Lower lobe of right lung (tissue), 2 donors: ENCODE results near the gene MIPOL1. TPM values are rescaled to one million over a fixed set of nuclear protein-coding genes. Genes with fewer than 3 reads are reported as not detected.

Experiments
- ATAC-seq, 2 donors: fragments of 200-7000 bp; cut with Tn5 transposase; one replicate each; pipeline ENCODE4 v1.9.1; 2020 to 2022; ENCODE audit warnings: mild to moderate bottlenecking in 2 of 2, moderate library complexity in 2 of 2
- DNase-seq: peaks from one replicate; pipeline ENCODE4 v3.0.0-alpha.2; 2020
- H3K27ac ChIP-seq: fragments of 200-600 bp; one replicate; pipeline ENCODE4 v1.8.0; 2022
- H3K27me3 ChIP-seq: fragments of 200-600 bp; one replicate; pipeline ENCODE4 v1.8.0; 2022; ENCODE audit warnings: low read depth
- H3K36me3 ChIP-seq: fragments of 200-600 bp; one replicate; pipeline ENCODE4 v1.8.0; 2022; ENCODE audit warnings: mild to moderate bottlenecking
- H3K4me1 ChIP-seq: fragments of 200-600 bp; one replicate; pipeline ENCODE4 v1.8.0; 2022
- H3K4me3 ChIP-seq: fragments of 200-600 bp; one replicate; pipeline ENCODE4 v1.8.0; 2022; ENCODE audit warnings: mild to moderate bottlenecking
- H3K9me3 ChIP-seq: fragments of 200-600 bp; one replicate; pipeline ENCODE4 v1.8.0; 2022
- intact Hi-C: fragments of 100-400 bp; cut with DNase I; formaldehyde crosslinking; loops from one replicate; pipeline ENCODE4 v1.11.0; 2022
- total RNA-seq: library from RNA; stranded (reverse); fragmentation: NEBNext Ultra II Directional; extraction: Animal tissue kit (Norgen Biotek cat#: 25700); gene quantifications from one replicate; pipeline ENCODE4 v1.2.1, GENCODE V29; 2021
- TF ChIP-seq, protein P1 (sequence below): fragments of 200-600 bp; IDR thresholded peaks from one replicate; pipeline ENCODE4 v1.8.0; 2022; ENCODE audit warnings: antibody characterized with exemption, mild to moderate bottlenecking
- donor health status: DM: no; HTN: yes; CAD: no; lungs with severe emphysema.

Gene MIPOL1
- total RNA-seq, 1 donor from 2014 or later, result 12.1 TPM

DNA sequence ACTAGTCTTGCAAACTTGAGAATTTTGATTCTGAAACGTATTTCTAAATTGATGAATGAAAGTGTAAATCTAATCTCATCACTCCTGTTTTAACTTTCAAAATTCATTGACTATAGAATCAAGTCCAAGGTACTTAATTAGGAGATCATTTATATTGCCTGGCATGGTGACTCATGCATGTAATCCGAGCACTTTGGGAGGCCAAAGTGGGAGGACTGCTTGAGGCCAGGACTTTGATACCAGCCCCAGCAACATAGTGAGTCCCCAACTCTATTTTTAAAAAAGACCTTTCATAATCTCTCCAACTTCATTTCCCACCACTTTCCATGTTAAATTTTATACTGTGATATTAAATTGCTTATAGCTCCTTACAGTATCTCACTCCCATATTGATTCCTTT is 3.0 kb upstream of the MIPOL1 start:
- no peak for DNase-seq
- Histone ChIP-seq H3K9me3 (no peaks in the 10 kb centered on the region), H3K27me3 (no peaks in the 10 kb centered on the region), H3K36me3 (no peaks in the 10 kb centered on the region), H3K4me3 (no peak overlapping the region), H3K27ac (no peak overlapping the region), H3K4me1 (no peaks in the 10 kb centered on the region)
- no peak for ATAC-seq
- intact Hi-C loops, result no loop called here
- TF ChIP-seq, protein P1, sequence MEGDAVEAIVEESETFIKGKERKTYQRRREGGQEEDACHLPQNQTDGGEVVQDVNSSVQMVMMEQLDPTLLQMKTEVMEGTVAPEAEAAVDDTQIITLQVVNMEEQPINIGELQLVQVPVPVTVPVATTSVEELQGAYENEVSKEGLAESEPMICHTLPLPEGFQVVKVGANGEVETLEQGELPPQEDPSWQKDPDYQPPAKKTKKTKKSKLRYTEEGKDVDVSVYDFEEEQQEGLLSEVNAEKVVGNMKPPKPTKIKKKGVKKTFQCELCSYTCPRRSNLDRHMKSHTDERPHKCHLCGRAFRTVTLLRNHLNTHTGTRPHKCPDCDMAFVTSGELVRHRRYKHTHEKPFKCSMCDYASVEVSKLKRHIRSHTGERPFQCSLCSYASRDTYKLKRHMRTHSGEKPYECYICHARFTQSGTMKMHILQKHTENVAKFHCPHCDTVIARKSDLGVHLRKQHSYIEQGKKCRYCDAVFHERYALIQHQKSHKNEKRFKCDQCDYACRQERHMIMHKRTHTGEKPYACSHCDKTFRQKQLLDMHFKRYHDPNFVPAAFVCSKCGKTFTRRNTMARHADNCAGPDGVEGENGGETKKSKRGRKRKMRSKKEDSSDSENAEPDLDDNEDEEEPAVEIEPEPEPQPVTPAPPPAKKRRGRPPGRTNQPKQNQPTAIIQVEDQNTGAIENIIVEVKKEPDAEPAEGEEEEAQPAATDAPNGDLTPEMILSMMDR, result no peak

DNA sequence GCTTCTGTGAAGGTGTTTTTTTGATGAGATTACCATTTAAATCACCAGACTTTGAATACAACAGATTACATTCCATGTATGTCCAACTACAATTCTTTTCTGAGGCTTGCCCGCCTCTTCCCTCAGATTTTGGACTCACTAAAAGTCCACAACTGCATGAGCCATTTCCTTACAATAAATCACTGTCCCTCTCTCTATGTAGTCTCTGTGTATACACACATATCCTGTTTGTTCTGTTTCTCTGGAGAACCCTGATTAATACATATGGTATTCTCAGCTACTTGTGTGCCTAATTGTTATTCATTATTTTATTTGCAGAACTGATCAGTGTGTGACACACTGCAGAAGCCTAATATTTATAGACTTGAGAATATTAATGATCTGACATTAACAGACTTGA is 2.4 kb upstream of the MIPOL1 start:
- no peak overlapping the region for H3K27ac ChIP-seq
- H3K9me3 ChIP-seq, result no peaks in the 10 kb centered on the region
- TF ChIP-seq, protein P1, result no peak
- intact Hi-C loops, result no loop called here
- DNase-seq (no peak), ATAC-seq (no peak)
- H3K36me3 ChIP-seq, result no peaks in the 10 kb centered on the region
- H3K27me3 ChIP-seq, result no peaks in the 10 kb centered on the region
- H3K4me1 ChIP-seq, result no peaks in the 10 kb centered on the region
- no peak overlapping the region for H3K4me3 ChIP-seq

- Histone ChIP-seq H3K4me1 (no peaks in the 10 kb centered on the region), H3K4me3 (peak overlapping the region; percentile 62), H3K27me3 (no peaks in the 10 kb centered on the region), H3K9me3 (no peaks in the 10 kb centered on the region), H3K36me3 (no peaks in the 10 kb centered on the region), H3K27ac (peak overlapping the region; percentile 86)
- intact Hi-C loops, result no loop called here
- DNase-seq, result no peak
- ATAC-seq, result no peak
- TF ChIP-seq, protein P1, result no peak
Measured at GRCh38 chr14:37196604-37197420, 925 bp upstream of the MIPOL1 start.

GRCh38 chr14:37198273-37198598 is 499 bp downstream of the MIPOL1 start:
- Histone ChIP-seq H3K36me3 (no peaks in the 10 kb centered on the region), H3K27me3 (no peaks in the 10 kb centered on the region), H3K4me1 (no peaks in the 10 kb centered on the region), H3K9me3 (no peaks in the 10 kb centered on the region), H3K4me3 (peak overlapping the region; percentile 62), H3K27ac (peak overlapping the region; percentile 86)
- TF ChIP-seq, protein P1, result no peak
- DNase-seq (no peak), ATAC-seq (no peak)
- intact Hi-C loops, result no loop called here

DNA sequence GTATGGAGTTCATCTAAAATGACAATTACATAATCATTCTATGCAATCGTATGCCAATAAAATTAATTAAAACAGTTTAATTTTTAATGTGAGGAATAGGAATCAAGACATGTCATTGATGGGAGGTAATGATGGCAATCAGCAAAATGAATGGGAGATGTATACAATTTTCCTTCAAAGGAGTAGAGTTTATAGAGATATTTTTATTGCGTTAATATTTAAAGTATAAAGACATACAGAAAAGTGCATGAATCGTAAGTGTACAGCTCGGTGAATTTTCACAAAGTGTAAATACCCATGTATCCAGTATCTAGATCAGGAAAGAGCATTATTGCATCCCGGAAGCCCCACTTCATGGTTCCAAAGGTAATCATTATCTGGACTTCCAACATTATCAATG is 1.2 kb downstream of the MIPOL1 start:
- Histone ChIP-seq H3K27me3 (no peaks in the 10 kb centered on the region), H3K27ac (no peak overlapping the region), H3K9me3 (no peaks in the 10 kb centered on the region), H3K36me3 (no peaks in the 10 kb centered on the region), H3K4me3 (no peak overlapping the region), H3K4me1 (no peaks in the 10 kb centered on the region)
- intact Hi-C loops, result no loop called here
- TF ChIP-seq, protein P1, result no peak
- DNase-seq (no peak), ATAC-seq (no peak)
